NCI-H345 (cell line): ENCODE results near the gene TSR1.

ENCODE experiments used
- DNase-seq: peaks from one replicate; lab custom pipeline; 2025; lab: John Stamatoyannopoulos, UW

TSR1 gene

DNA sequence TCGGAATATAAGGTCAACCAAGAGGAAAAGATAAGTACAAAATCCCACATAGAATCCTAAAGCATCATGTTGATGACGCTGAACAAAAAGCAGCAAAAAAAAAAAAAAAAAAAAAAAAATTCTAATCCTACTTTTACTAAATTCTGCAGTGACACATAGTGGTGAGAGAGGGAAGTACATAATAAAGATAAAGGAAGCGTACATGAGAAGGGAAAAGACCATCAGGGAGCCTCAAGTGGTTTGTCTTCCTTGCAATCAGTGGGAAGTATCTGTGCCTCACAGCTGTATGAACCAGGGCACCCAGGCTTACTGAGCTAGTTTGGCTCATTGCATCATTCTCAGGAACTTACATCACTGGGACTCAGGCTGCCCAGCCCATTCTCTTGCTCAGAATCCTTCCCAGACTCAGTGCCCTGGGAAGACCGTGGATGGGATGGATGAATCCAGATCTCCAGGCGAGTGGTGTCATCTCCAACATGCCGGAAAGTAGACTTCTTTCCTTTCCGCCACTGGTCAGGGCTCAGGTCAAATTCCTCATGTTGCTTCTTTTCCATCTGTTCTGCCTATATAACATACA lies 53.9 kb downstream of the TSR1 start:
- peak; percentile 3 for DNase-seq

- no peak for DNase-seq
These were observed 56.5 kb downstream of the TSR1 start for GRCh38 chr17:2279707-2280106.

- no peak for DNase-seq
These were observed 58.7 kb downstream of the TSR1 start for GRCh38 chr17:2277429-2278170.

DNA sequence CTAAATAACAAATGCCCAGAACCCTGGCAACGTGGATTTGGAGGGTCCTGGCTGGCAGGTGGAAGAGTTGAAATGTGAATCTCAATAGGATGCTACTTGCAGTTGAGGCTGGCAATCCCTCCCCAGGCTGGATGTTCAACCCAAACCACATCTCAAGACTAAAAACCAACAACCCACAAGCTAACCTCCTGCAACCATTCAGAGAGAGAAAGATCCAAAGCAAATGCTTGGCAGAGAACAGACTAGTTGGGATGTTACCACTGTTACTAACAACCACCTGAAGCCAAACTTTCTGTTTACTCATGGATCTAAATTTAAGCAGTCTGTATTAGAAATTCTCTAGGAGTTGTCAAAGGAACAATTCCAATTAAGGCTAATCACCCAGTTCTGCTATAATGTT lies 60.5 kb downstream of the TSR1 start:
- no peak for DNase-seq

GRCh38 chr17:2274414-2274813 lies 61.8 kb downstream of the TSR1 start:
- DNase-seq = no peak
